ENCODE measurements around the gene HACL1. TPM values are rescaled to one million over a fixed set of nuclear protein-coding genes. Genes with fewer than 3 reads are reported as not detected.

HACL1 gene
- total RNA-seq, 3 donors from 2014 or later = 27.7 to 40.3 (median 28.8) TPM

GRCh38 chr3:15523660-15524417, 77.5 kb downstream of the HACL1 start:
- intact Hi-C loops (cut with DNase I; ENCODE audit: low total_unique reads) = no loop called here
- Histone ChIP-seq H3K27me3 (no peaks in the 10 kb centered on the region), H3K4me1 (no peaks in the 10 kb centered on the region), H3K36me3 (no peaks in the 10 kb centered on the region), H3K9me3 (no peaks in the 10 kb centered on the region), H3K27ac (no peak overlapping the region), H3K4me3 (no peak overlapping the region)
- no peak for TF ChIP-seq CTCF (IDR thresholded peaks at IDR 0.05)
- TF ChIP-seq POLR2A (IDR thresholded peaks at IDR 0.05) = no peak
- no peak for TF ChIP-seq POLR2AphosphoS5 (IDR thresholded peaks at IDR 0.05)
- DNase-seq (ENCODE audit: low spot score in 2 of 2) = no peak

GRCh38 chr3:15522016-15522415, 79.4 kb downstream of the HACL1 start:
- Histone ChIP-seq H3K27ac (no peak overlapping the region), H3K27me3 (no peaks in the 10 kb centered on the region), H3K9me3 (no peaks in the 10 kb centered on the region), H3K4me3 (no peak overlapping the region), H3K4me1 (no peaks in the 10 kb centered on the region), H3K36me3 (no peaks in the 10 kb centered on the region)
- intact Hi-C loops (cut with DNase I; ENCODE audit: low total_unique reads) = no loop called here
- TF ChIP-seq POLR2AphosphoS5 (IDR thresholded peaks at IDR 0.05) (no peak), POLR2A (IDR thresholded peaks at IDR 0.05) (no peak), CTCF (IDR thresholded peaks at IDR 0.05) (no peak)
- DNase-seq (ENCODE audit: low spot score in 2 of 2) = no peak

- H3K9me3 ChIP-seq = no peaks in the 10 kb centered on the region
- H3K4me1 ChIP-seq = no peaks in the 10 kb centered on the region
- no peak for TF ChIP-seq POLR2A (IDR thresholded peaks at IDR 0.05)
- TF ChIP-seq CTCF (IDR thresholded peaks at IDR 0.05) = no peak
- TF ChIP-seq POLR2AphosphoS5 (IDR thresholded peaks at IDR 0.05) = no peak
- H3K4me3 ChIP-seq = no peak within 1 kb of the TSS
- no peak within 1 kb of the TSS for H3K27ac ChIP-seq
- no peaks in the 10 kb centered on the region for H3K27me3 ChIP-seq
- intact Hi-C loops (cut with DNase I; ENCODE audit: low total_unique reads) = no loop called here
- DNase-seq (ENCODE audit: low spot score in 2 of 2) = no peak
- no peaks in the 10 kb centered on the region for H3K36me3 ChIP-seq
Measured at GRCh38 chr3:15521573-15521965, 79.8 kb downstream of the HACL1 start, which contains the start of gene COLQ. COLQ (minus strand) TSS chr3:15521706; CDS start chr3:15521625, 81 bp downstream.

- intact Hi-C loops (cut with DNase I; ENCODE audit: low total_unique reads) = no loop called here
- H3K36me3 ChIP-seq = no peaks in the 10 kb centered on the region
- TF ChIP-seq POLR2AphosphoS5 (IDR thresholded peaks at IDR 0.05) = no peak
- no peak for DNase-seq (ENCODE audit: low spot score in 2 of 2)
- no peaks in the 10 kb centered on the region for H3K27me3 ChIP-seq
- H3K4me3 ChIP-seq = no peak overlapping the region
- H3K4me1 ChIP-seq = no peaks in the 10 kb centered on the region
- no peak overlapping the region for H3K27ac ChIP-seq
- H3K9me3 ChIP-seq = no peaks in the 10 kb centered on the region
Measured at GRCh38 chr3:15520804-15521572, 80.4 kb downstream of the HACL1 start.

GRCh38 chr3:15520185-15520584, 81.2 kb downstream of the HACL1 start:
- Histone ChIP-seq H3K27ac (no peak overlapping the region), H3K9me3 (no peaks in the 10 kb centered on the region), H3K36me3 (no peaks in the 10 kb centered on the region), H3K4me1 (no peaks in the 10 kb centered on the region), H3K27me3 (no peaks in the 10 kb centered on the region), H3K4me3 (no peak overlapping the region)
- intact Hi-C loops (cut with DNase I; ENCODE audit: low total_unique reads) = no loop called here
- no peak for DNase-seq (ENCODE audit: low spot score in 2 of 2)
- TF ChIP-seq CTCF (IDR thresholded peaks at IDR 0.05) (no peak), POLR2AphosphoS5 (IDR thresholded peaks at IDR 0.05) (no peak), POLR2A (IDR thresholded peaks at IDR 0.05) (no peak)
